Lower lobe of right lung (tissue), 2 donors: ENCODE results near the gene PITPNM3. TPM values are rescaled to one million over a fixed set of nuclear protein-coding genes. Genes with fewer than 3 reads are reported as not detected.

Experiments used
- ATAC-seq, 2 donors: fragments of 200-7000 bp; cut with Tn5 transposase; one replicate each; pipeline ENCODE4 v1.9.1; 2020 to 2022; ENCODE audit warnings: mild to moderate bottlenecking in 2 of 2, moderate library complexity in 2 of 2
- DNase-seq: peaks from one replicate; pipeline ENCODE4 v3.0.0-alpha.2; 2020
- H3K27ac ChIP-seq: fragments of 200-600 bp; one replicate; pipeline ENCODE4 v1.8.0; 2022
- H3K27me3 ChIP-seq: fragments of 200-600 bp; one replicate; pipeline ENCODE4 v1.8.0; 2022; ENCODE audit warnings: low read depth
- H3K36me3 ChIP-seq: fragments of 200-600 bp; one replicate; pipeline ENCODE4 v1.8.0; 2022; ENCODE audit warnings: mild to moderate bottlenecking
- H3K4me1 ChIP-seq: fragments of 200-600 bp; one replicate; pipeline ENCODE4 v1.8.0; 2022
- H3K4me3 ChIP-seq: fragments of 200-600 bp; one replicate; pipeline ENCODE4 v1.8.0; 2022; ENCODE audit warnings: mild to moderate bottlenecking
- H3K9me3 ChIP-seq: fragments of 200-600 bp; one replicate; pipeline ENCODE4 v1.8.0; 2022
- CTCF ChIP-seq: fragments of 200-600 bp; IDR thresholded peaks from one replicate; pipeline ENCODE4 v1.8.0; 2022; ENCODE audit warnings: antibody characterized with exemption, mild to moderate bottlenecking
- intact Hi-C: fragments of 100-400 bp; cut with DNase I; formaldehyde crosslinking; loops from one replicate; pipeline ENCODE4 v1.11.0; 2022
- total RNA-seq: library from RNA; stranded (reverse); fragmentation: NEBNext Ultra II Directional; extraction: Animal tissue kit (Norgen Biotek cat#: 25700); gene quantifications from one replicate; pipeline ENCODE4 v1.2.1, GENCODE V29; 2021
- donor health status: DM: no; HTN: yes; CAD: no; lungs with severe emphysema.

PITPNM3 gene
- total RNA-seq, 1 donor from 2014 or later, result 12.3 TPM

- no peak for ATAC-seq
- Histone ChIP-seq H3K36me3 (no peaks in the 10 kb centered on the region), H3K27ac (no peak overlapping the region), H3K4me3 (no peak overlapping the region), H3K27me3 (peaks cover 4% of the 10 kb centered on the region), H3K4me1 (no peaks in the 10 kb centered on the region), H3K9me3 (no peaks in the 10 kb centered on the region)
- no peak for TF ChIP-seq CTCF
- intact Hi-C loops, result no loop called here
- no peak for DNase-seq
Measured at GRCh38 chr17:6408276-6408675, 148.1 kb downstream of the PITPNM3 start.

DNA sequence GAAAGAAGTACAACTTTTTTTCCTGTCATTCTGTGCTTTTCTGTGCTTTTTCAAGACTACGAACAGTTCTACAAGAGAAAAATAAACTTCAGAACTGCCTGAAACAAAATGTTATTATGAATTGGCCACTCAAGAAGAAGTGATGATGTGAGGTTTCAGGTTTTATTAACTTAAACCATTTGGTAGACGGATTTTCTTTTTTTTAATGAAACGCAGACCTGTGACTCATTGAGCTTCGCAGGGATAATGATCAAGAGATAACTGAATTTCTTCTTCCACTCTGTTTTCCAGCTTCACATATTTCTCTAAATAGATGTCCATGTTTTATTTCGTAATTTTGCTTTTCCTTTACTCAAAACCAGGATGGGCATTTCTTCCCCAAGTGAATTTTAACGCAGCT lies 154.1 kb downstream of the PITPNM3 start:
- Histone ChIP-seq H3K36me3 (no peaks in the 10 kb centered on the region), H3K27ac (no peak overlapping the region), H3K9me3 (no peaks in the 10 kb centered on the region), H3K27me3 (peaks cover 4% of the 10 kb centered on the region), H3K4me3 (no peak overlapping the region), H3K4me1 (no peaks in the 10 kb centered on the region)
- no peak for TF ChIP-seq CTCF
- intact Hi-C loops, result no loop called here
- ATAC-seq, result no peak
- DNase-seq, result no peak

Other genes with a start within 250 kb of the PITPNM3 start
- not detected for gene AIPL1, start 121.4 kb downstream of the PITPNM3 start, total RNA-seq
- gene PIMREG, start 112.1 kb downstream of the PITPNM3 start, total RNA-seq, result 0.62 TPM
- gene KIAA0753, start 84.2 kb upstream of the PITPNM3 start, total RNA-seq, result 20.0 TPM
- gene TXNDC17, start 84.5 kb upstream of the PITPNM3 start, total RNA-seq, result 50.4 TPM
- gene MED31, start 95.0 kb upstream of the PITPNM3 start, total RNA-seq, result 17.4 TPM
- 1.9 TPM for gene C17orf100, start 95.2 kb upstream of the PITPNM3 start, total RNA-seq
- not detected for gene SLC13A5, start 156.8 kb upstream of the PITPNM3 start, total RNA-seq
- 129 TPM for gene XAF1, start 199.5 kb upstream of the PITPNM3 start, total RNA-seq
- gene FBXO39, start 219.7 kb upstream of the PITPNM3 start, total RNA-seq, result not detected